Fibroblast of the aortic adventitia (primary cell): ENCODE measurements around the gene HLA-A. TPM values are rescaled to one million over a fixed set of nuclear protein-coding genes. Genes with fewer than 3 reads are reported as not detected.

Experiments
- DNase-seq: peaks from one replicate; pipeline ENCODE4 v3.0.0-alpha.2; 2010; ENCODE audit warnings: low read depth
- H3K4me3 ChIP-seq: 2 replicates; pipeline ENCODE4 v1.5.1; 2011; ENCODE audit warnings: low read depth, mild to moderate bottlenecking, control low read depth, low read length, moderate library complexity
- total RNA-seq: library from RNA; depleted of rRNA; stranded (reverse); fragments of >200 nt; gene quantifications from 2 replicates; pipeline ENCODE4 v1.2.3, GENCODE V29; 2012; ENCODE audit warnings: low replicate concordance
- TF ChIP-seq, protein P1 (sequence below): IDR thresholded peaks from 2 replicates; pipeline ENCODE4 v1.5.1; 2011; ENCODE audit warnings: mild to moderate bottlenecking, low read length, control low read depth, inconsistent platforms; ENCODE audit not compliant: insufficient read depth

Gene HLA-A
- total RNA-seq, result 184 and 391 TPM in 2 replicates

DNA sequence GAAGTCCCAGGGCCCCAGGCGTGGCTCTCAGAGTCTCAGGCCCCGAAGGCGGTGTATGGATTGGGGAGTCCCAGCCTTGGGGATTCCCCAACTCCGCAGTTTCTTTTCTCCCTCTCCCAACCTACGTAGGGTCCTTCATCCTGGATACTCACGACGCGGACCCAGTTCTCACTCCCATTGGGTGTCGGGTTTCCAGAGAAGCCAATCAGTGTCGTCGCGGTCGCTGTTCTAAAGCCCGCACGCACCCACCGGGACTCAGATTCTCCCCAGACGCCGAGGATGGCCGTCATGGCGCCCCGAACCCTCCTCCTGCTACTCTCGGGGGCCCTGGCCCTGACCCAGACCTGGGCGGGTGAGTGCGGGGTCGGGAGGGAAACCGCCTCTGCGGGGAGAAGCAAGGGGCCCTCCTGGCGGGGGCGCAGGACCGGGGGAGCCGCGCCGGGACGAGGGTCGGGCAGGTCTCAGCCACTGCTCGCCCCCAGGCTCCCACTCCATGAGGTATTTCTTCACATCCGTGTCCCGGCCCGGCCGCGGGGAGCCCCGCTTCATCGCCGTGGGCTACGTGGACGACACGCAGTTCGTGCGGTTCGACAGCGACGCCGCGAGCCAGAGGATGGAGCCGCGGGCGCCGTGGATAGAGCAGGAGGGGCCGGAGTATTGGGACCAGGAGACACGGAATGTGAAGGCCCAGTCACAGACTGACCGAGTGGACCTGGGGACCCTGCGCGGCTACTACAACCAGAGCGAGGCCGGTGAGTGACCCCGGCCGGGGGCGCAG lies at the start of gene HLA-A:
HLA-A (plus strand) TSS at position 258 of the 778 bp plus-strand sequence; CDS start at position 280, 22 bp downstream.
- peak within 1 kb of the TSS; percentile 69 for H3K4me3 ChIP-seq
- DNase-seq, result peak; percentile 94
- TF ChIP-seq, protein P1, sequence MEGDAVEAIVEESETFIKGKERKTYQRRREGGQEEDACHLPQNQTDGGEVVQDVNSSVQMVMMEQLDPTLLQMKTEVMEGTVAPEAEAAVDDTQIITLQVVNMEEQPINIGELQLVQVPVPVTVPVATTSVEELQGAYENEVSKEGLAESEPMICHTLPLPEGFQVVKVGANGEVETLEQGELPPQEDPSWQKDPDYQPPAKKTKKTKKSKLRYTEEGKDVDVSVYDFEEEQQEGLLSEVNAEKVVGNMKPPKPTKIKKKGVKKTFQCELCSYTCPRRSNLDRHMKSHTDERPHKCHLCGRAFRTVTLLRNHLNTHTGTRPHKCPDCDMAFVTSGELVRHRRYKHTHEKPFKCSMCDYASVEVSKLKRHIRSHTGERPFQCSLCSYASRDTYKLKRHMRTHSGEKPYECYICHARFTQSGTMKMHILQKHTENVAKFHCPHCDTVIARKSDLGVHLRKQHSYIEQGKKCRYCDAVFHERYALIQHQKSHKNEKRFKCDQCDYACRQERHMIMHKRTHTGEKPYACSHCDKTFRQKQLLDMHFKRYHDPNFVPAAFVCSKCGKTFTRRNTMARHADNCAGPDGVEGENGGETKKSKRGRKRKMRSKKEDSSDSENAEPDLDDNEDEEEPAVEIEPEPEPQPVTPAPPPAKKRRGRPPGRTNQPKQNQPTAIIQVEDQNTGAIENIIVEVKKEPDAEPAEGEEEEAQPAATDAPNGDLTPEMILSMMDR, result no peak

DNA sequence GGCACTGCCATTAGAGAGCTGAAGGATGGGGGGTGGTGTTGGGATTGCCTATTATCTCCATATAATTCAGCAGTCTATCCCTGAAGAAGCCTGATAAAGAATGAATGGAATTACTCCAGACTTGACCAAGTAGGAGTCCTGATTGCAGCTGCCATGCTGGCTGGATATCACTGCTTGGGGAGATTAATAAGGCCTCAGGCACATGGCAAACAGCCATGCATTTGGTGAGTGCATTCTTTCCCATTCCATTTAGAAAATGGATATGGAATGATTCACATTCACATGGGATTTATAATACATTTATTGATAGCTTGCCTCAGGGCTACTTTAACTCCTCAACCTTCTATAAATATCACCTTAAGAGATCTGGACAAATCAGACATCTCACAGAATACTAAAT lies 49.6 kb upstream of the HLA-A start:
- TF ChIP-seq, protein P1, result no peak
- H3K4me3 ChIP-seq, result no peak overlapping the region
- DNase-seq, result peak; percentile 3

DNA sequence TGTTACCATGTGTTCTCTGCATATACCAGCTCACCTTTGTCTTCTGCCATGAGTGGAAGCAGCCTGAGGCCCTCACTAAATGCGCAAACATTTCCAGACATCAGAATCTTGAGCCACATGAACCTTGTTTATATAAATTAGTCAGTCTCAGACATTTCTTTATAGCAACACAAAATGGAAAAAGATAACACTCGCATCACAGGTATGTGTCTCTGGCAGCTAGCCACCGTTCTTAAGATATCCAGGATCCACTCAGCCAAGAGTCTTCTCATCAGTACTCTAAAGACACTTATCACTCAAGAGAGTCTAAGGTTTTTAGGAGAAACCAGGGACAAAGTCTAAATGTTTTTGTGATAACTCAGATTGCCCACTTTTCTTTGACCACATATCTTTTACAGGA lies 43.1 kb upstream of the HLA-A start:
- TF ChIP-seq, protein P1, result no peak
- DNase-seq, result no peak
- H3K4me3 ChIP-seq, result no peak overlapping the region

DNA sequence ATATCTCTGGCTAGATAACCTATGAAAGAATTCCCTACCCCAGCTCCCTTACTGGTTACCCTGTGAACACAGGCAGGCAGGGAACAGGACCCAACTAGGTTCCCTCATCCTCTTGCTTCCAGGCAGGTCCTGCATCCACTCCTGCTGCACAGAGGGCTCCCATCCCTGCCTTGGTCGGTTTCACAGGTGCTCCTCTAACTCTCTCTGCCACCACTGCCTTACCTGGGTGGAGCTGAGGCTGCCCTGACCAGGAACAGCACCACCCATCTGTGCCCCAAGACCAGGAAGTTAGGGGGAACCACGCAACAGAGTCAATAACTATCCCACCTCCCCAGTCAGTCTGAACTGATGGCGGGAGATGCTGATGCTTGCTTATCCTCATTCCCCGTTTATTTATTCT lies 37.0 kb upstream of the HLA-A start:
- DNase-seq, result no peak
- TF ChIP-seq, protein P1, result no peak
- no peak overlapping the region for H3K4me3 ChIP-seq

DNA sequence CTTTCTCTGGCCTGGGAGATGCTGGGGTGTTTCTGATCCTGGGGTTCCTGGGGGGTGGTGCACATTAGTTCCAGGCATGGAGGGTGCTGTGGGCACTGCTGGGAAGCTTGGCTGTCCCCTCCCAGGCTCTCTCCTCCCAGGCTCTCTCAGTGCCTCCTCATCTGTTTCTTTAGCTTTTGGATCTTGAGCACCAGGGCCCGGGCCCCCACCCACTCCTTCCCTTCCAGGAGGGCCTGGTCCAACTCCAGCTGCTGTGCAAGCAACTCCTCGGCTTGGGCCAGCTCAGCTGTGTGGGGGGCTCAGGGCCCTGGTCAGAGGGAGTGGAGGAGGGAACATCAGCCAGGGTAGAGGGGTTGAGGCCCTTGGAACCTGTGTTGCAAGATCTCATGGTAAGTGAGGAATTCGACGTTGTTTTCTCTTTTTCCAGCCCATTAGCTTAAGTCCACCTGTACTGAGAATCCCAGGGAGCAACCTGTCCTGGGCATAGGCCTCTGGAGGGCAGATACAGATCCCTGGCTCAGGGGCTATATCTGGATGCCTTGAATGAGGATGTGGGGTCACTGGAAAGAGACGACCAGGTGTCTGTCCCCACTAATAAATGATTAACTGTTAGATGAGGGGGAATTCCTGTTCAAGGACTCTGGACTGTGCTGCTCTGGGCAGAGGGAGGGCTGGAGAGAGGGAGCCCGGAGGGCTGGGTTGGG lies 34.5 kb upstream of the HLA-A start:
- DNase-seq, result no peak
- TF ChIP-seq, protein P1, result no peak
- no peak overlapping the region for H3K4me3 ChIP-seq

DNA sequence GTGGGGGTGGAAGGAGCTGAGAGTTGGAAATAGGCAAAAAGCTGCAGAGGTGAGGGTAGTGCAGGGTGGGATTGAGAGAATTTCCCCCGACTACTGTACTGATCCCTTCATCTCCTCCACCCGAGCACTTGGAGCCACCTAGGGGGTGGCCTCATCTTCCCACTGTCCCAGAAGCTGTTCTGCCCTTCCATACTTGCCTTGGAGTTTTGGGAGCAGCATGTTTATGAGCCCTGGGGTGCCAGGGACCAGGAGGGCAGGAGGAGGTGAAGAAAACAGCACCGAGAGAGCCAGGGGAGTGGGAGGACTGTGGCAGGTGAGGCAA lies 34.0 kb upstream of the HLA-A start:
- no peak overlapping the region for H3K4me3 ChIP-seq
- DNase-seq, result no peak
- TF ChIP-seq, protein P1, result no peak
